ENCODE results near the gene CCDC34. TPM values are rescaled to one million over a fixed set of nuclear protein-coding genes. Genes with fewer than 3 reads are reported as not detected.

Gene CCDC34
- polyA plus RNA-seq, 1 donor from 2014 or later, result 13.3 TPM

GRCh38 chr11:27397624-27398399 lies 34.8 kb upstream of the CCDC34 start:
- Histone ChIP-seq H3K4me3 (ENCODE audit: low read length) (no peak overlapping the region), H2AFZ (ENCODE audit: low read depth, low read length) (no peak overlapping the region), H3K9ac (ENCODE audit: low read length) (no peak overlapping the region), H3K4me2 (ENCODE audit: low read length) (no peak overlapping the region), H3K27me3 (ENCODE audit: insufficient read depth, low read depth, low read length) (no peaks in the 10 kb centered on the region), H3K9me2 (ENCODE audit: insufficient read depth, low read length) (no peaks in the 10 kb centered on the region), H3K36me3 (ENCODE audit: insufficient read depth, low read length) (no peaks in the 10 kb centered on the region), H3F3A (ENCODE audit: insufficient read depth, low read length, poor library complexity, severe bottlenecking) (no peaks in the 10 kb centered on the region), H4K20me1 (ENCODE audit: insufficient read depth) (no peaks in the 10 kb centered on the region), H3K79me2 (replicated peaks; ENCODE audit: insufficient read depth, low read length) (peaks cover 3% of the 10 kb centered on the region), H3K9me3 (ENCODE audit: low read length) (no peaks in the 10 kb centered on the region), H3K27ac (ENCODE audit: low read length) (no peak overlapping the region)
- no peak for TF ChIP-seq TAF1 (IDR thresholded peaks at IDR 0.05; ENCODE audit: low read depth)
- TF ChIP-seq MXI1 (conservative IDR thresholded peaks at IDR 0.05; ENCODE audit: poor library complexity, severe bottlenecking), result no peak
- TF ChIP-seq EZH2 (IDR thresholded peaks at IDR 0.05; ENCODE audit: borderline replicate concordance, insufficient read depth, low read length, poor library complexity, severe bottlenecking), result no peak
- TF ChIP-seq RAD21 (conservative IDR thresholded peaks at IDR 0.05), result no peak
- TF ChIP-seq CTCF (IDR thresholded peaks at IDR 0.05; ENCODE audit: poor library complexity, severe bottlenecking), result no peak
- no peak for TF ChIP-seq SMC3 (conservative IDR thresholded peaks at IDR 0.05; ENCODE audit: poor library complexity)
- TF ChIP-seq EP300 (conservative IDR thresholded peaks at IDR 0.05; ENCODE audit: poor library complexity, severe bottlenecking), result no peak
- TF ChIP-seq POLR2AphosphoS5 (IDR thresholded peaks at IDR 0.05), result no peak
- TF ChIP-seq REST (IDR thresholded peaks at IDR 0.05; ENCODE audit: borderline replicate concordance), result no peak

GRCh38 chr11:27396259-27396839 lies 33.3 kb upstream of the CCDC34 start:
- H3F3A ChIP-seq (ENCODE audit: insufficient read depth, low read length, poor library complexity, severe bottlenecking), result no peaks in the 10 kb centered on the region
- H3K79me2 ChIP-seq (replicated peaks; ENCODE audit: insufficient read depth, low read length), result no peaks in the 10 kb centered on the region
- no peaks in the 10 kb centered on the region for H3K27me3 ChIP-seq (ENCODE audit: insufficient read depth, low read depth, low read length)
- no peak overlapping the region for H3K4me2 ChIP-seq (ENCODE audit: low read length)
- H3K9me3 ChIP-seq (ENCODE audit: low read length), result no peaks in the 10 kb centered on the region
- no peak overlapping the region for H3K4me3 ChIP-seq (ENCODE audit: low read length)
- H3K9ac ChIP-seq (ENCODE audit: low read length), result no peak overlapping the region
- no peak overlapping the region for H2AFZ ChIP-seq (ENCODE audit: low read depth, low read length)
- TF ChIP-seq REST (IDR thresholded peaks at IDR 0.05; ENCODE audit: borderline replicate concordance) (no peak), EZH2 (IDR thresholded peaks at IDR 0.05; ENCODE audit: borderline replicate concordance, insufficient read depth, low read length, poor library complexity, severe bottlenecking) (no peak), MXI1 (conservative IDR thresholded peaks at IDR 0.05; ENCODE audit: poor library complexity, severe bottlenecking) (no peak), CTCF (IDR thresholded peaks at IDR 0.05; ENCODE audit: poor library complexity, severe bottlenecking) (no peak), RAD21 (conservative IDR thresholded peaks at IDR 0.05) (no peak), POLR2AphosphoS5 (IDR thresholded peaks at IDR 0.05) (no peak), EP300 (conservative IDR thresholded peaks at IDR 0.05; ENCODE audit: poor library complexity, severe bottlenecking) (no peak), SMC3 (conservative IDR thresholded peaks at IDR 0.05; ENCODE audit: poor library complexity) (no peak), TAF1 (IDR thresholded peaks at IDR 0.05; ENCODE audit: low read depth) (no peak)
- no peaks in the 10 kb centered on the region for H3K36me3 ChIP-seq (ENCODE audit: insufficient read depth, low read length)
- H3K9me2 ChIP-seq (ENCODE audit: insufficient read depth, low read length), result no peaks in the 10 kb centered on the region
- no peaks in the 10 kb centered on the region for H4K20me1 ChIP-seq (ENCODE audit: insufficient read depth)
- H3K27ac ChIP-seq (ENCODE audit: low read length), result no peak overlapping the region

All from neural cell (in vitro differentiated cells).